DND-41 (cell line): ENCODE results near the gene PWWP2B.

Experiments used
- EZH2 ChIP-seq: IDR thresholded peaks from 3 replicates; pipeline ENCODE4 v1.6.1; 2012; ENCODE audit warnings: borderline replicate concordance, low read depth, mild to moderate bottlenecking, moderate library complexity, low read length, inconsistent platforms; ENCODE audit not compliant: severe bottlenecking
- TF ChIP-seq, protein P1 (sequence below): IDR thresholded peaks from 2 replicates; pipeline ENCODE4 v1.5.1; 2012; ENCODE audit warnings: borderline replicate concordance, low read length, moderate library complexity, mild to moderate bottlenecking; ENCODE audit not compliant: poor library complexity, severe bottlenecking; ENCODE audit errors: extremely low read depth

- TF ChIP-seq, protein P1, sequence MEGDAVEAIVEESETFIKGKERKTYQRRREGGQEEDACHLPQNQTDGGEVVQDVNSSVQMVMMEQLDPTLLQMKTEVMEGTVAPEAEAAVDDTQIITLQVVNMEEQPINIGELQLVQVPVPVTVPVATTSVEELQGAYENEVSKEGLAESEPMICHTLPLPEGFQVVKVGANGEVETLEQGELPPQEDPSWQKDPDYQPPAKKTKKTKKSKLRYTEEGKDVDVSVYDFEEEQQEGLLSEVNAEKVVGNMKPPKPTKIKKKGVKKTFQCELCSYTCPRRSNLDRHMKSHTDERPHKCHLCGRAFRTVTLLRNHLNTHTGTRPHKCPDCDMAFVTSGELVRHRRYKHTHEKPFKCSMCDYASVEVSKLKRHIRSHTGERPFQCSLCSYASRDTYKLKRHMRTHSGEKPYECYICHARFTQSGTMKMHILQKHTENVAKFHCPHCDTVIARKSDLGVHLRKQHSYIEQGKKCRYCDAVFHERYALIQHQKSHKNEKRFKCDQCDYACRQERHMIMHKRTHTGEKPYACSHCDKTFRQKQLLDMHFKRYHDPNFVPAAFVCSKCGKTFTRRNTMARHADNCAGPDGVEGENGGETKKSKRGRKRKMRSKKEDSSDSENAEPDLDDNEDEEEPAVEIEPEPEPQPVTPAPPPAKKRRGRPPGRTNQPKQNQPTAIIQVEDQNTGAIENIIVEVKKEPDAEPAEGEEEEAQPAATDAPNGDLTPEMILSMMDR: no peak
- TF ChIP-seq EZH2: no peak
Observed at GRCh38 chr10:132383751-132384196, 13.2 kb upstream of the PWWP2B start.
